ENCODE measurements around the gene WSCD2. TPM values are rescaled to one million over a fixed set of nuclear protein-coding genes. Genes with fewer than 3 reads are reported as not detected.

Gene WSCD2
- total RNA-seq, 1 donor from 2014 or later, result 1.9 TPM

GRCh38 chr12:108284163-108284562 lies 155.1 kb downstream of the WSCD2 start:
- H3K4me1 Mint-ChIP-seq, result no peaks in the 10 kb centered on the region
- ChIA-PET CTCF (no interaction called here), POLR2A (no interaction called here)
- no peaks in the 10 kb centered on the region for H3K9me3 Mint-ChIP-seq
- peaks cover 6% of the 10 kb centered on the region for H3K27me3 Mint-ChIP-seq
- intact Hi-C loops (cut with micrococcal nuclease), result no loop called here
- no peak for TF ChIP-seq CTCF (IDR thresholded peaks at IDR 0.05)
- DNase-seq (no peak), ATAC-seq (ENCODE audit: low read depth) (no peak)
- no peaks in the 10 kb centered on the region for H3K36me3 Mint-ChIP-seq (ENCODE audit: low read depth)
- H3K4me3 Mint-ChIP-seq, result no peak overlapping the region
- H3K27ac Mint-ChIP-seq, result no peak overlapping the region

- no peak overlapping the region for H3K27ac Mint-ChIP-seq
- TF ChIP-seq CTCF (IDR thresholded peaks at IDR 0.05), result no peak
- DNase-seq (no peak), ATAC-seq (ENCODE audit: low read depth) (no peak)
- ChIA-PET POLR2A (no interaction called here), CTCF (no interaction called here)
- no peaks in the 10 kb centered on the region for H3K4me1 Mint-ChIP-seq
- peaks cover 5% of the 10 kb centered on the region for H3K27me3 Mint-ChIP-seq
- intact Hi-C loops (cut with micrococcal nuclease), result no loop called here
- H3K36me3 Mint-ChIP-seq (ENCODE audit: low read depth), result no peaks in the 10 kb centered on the region
- no peaks in the 10 kb centered on the region for H3K9me3 Mint-ChIP-seq
- no peak overlapping the region for H3K4me3 Mint-ChIP-seq
Observed at GRCh38 chr12:108285016-108285415, 155.9 kb downstream of the WSCD2 start.

GRCh38 chr12:108287227-108287626 lies 158.1 kb downstream of the WSCD2 start:
- peaks cover 2% of the 10 kb centered on the region for H3K27me3 Mint-ChIP-seq
- H3K4me3 Mint-ChIP-seq, result no peak overlapping the region
- H3K27ac Mint-ChIP-seq, result no peak overlapping the region
- ChIA-PET POLR2A (no interaction called here), CTCF (no interaction called here)
- intact Hi-C loops (cut with micrococcal nuclease), result no loop called here
- DNase-seq (no peak), ATAC-seq (ENCODE audit: low read depth) (no peak)
- no peaks in the 10 kb centered on the region for H3K4me1 Mint-ChIP-seq
- H3K9me3 Mint-ChIP-seq, result no peaks in the 10 kb centered on the region
- H3K36me3 Mint-ChIP-seq (ENCODE audit: low read depth), result no peaks in the 10 kb centered on the region
- TF ChIP-seq CTCF (IDR thresholded peaks at IDR 0.05), result no peak

GRCh38 chr12:108289350-108290161 lies 160.5 kb downstream of the WSCD2 start:
- no peak for TF ChIP-seq CTCF (IDR thresholded peaks at IDR 0.05)
- POLR2A ChIA-PET, result no interaction called here
- intact Hi-C loops (cut with micrococcal nuclease), result no loop called here
- H3K36me3 Mint-ChIP-seq (ENCODE audit: low read depth), result no peaks in the 10 kb centered on the region
- ATAC-seq (ENCODE audit: low read depth) (no peak), DNase-seq (no peak)
- CTCF ChIA-PET, result no interaction called here
- H3K4me1 Mint-ChIP-seq, result no peaks in the 10 kb centered on the region
- no peak overlapping the region for H3K4me3 Mint-ChIP-seq
- no peaks in the 10 kb centered on the region for H3K9me3 Mint-ChIP-seq
- H3K27ac Mint-ChIP-seq, result no peak overlapping the region
- peaks cover 2% of the 10 kb centered on the region for H3K27me3 Mint-ChIP-seq

GRCh38 chr12:108295641-108296040 lies 166.6 kb downstream of the WSCD2 start:
- ChIA-PET POLR2A (no interaction called here), CTCF (no interaction called here)
- Mint-ChIP-seq H3K36me3 (ENCODE audit: low read depth) (no peaks in the 10 kb centered on the region), H3K4me1 (no peaks in the 10 kb centered on the region), H3K27ac (no peak overlapping the region), H3K9me3 (no peaks in the 10 kb centered on the region), H3K27me3 (peaks cover 4% of the 10 kb centered on the region), H3K4me3 (no peak overlapping the region)
- ATAC-seq (ENCODE audit: low read depth), result no peak
- intact Hi-C loops (cut with micrococcal nuclease), result no loop called here
- TF ChIP-seq CTCF (IDR thresholded peaks at IDR 0.05), result no peak
- no peak for DNase-seq
